Glutamatergic neuron (in vitro differentiated cells): ENCODE results near the gene HNRNPUL1. TPM values are rescaled to one million over a fixed set of nuclear protein-coding genes. Genes with fewer than 3 reads are reported as not detected.

ENCODE experiments used
- DNase-seq: peaks from one replicate; pipeline ENCODE4 v3.0.0; 2022
- H3K27ac Mint-ChIP-seq: one replicate; pipeline ENCODE4 v1.8.0; 2020; ENCODE audit warnings: mild to moderate bottlenecking, mixed read lengths, inconsistent platforms; ENCODE audit not compliant: unreplicated experiment
- H3K27me3 Mint-ChIP-seq: one replicate; pipeline ENCODE4 v1.8.0; 2020; ENCODE audit warnings: mild to moderate bottlenecking, moderate library complexity, mixed read lengths, inconsistent platforms; ENCODE audit not compliant: unreplicated experiment
- H3K36me3 Mint-ChIP-seq: one replicate; pipeline ENCODE4 v1.8.0; 2020; ENCODE audit warnings: mild to moderate bottlenecking, mixed read lengths, inconsistent platforms; ENCODE audit not compliant: unreplicated experiment
- H3K4me1 Mint-ChIP-seq: one replicate; pipeline ENCODE4 v1.8.0; 2020; ENCODE audit warnings: mild to moderate bottlenecking, low read depth, mixed read lengths, inconsistent platforms; ENCODE audit not compliant: unreplicated experiment
- H3K4me3 Mint-ChIP-seq: one replicate; pipeline ENCODE4 v1.8.0; 2020; ENCODE audit warnings: mild to moderate bottlenecking, mixed read lengths, inconsistent platforms; ENCODE audit not compliant: unreplicated experiment
- H3K9me3 Mint-ChIP-seq: one replicate; pipeline ENCODE4 v1.8.0; 2020; ENCODE audit warnings: mild to moderate bottlenecking, moderate library complexity, mixed read lengths, inconsistent platforms; ENCODE audit not compliant: unreplicated experiment
- long read RNA-seq: library from polyadenylated mRNA; unstranded; transcript quantifications from one replicate; pipeline ENCODE4 v2.0.0, GENCODE V29; 2020; ENCODE audit not compliant: unreplicated experiment
- total RNA-seq: library from RNA; stranded (reverse); fragmentation: NEBNext Ultra II Directional; extraction: Animal tissue kit (Norgen Biotek cat#: 25700); gene quantifications from one replicate; pipeline ENCODE4 v1.2.1, GENCODE V29; 2021; ENCODE audit not compliant: unreplicated experiment
- TF ChIP-seq, protein P1 (sequence below): fragments of 200-600 bp; sonication (generic); IDR thresholded peaks from one replicate; pipeline ENCODE4 v1.5.0; 2021; ENCODE audit not compliant: partially characterized antibody, unreplicated experiment

The HNRNPUL1 gene
- total RNA-seq: 201 TPM
- long read RNA-seq, partial matches to known transcripts: 4 of 10 reads
- long read RNA-seq, other reads (novel, unspliced or antisense): 5 of 10 reads

DNA sequence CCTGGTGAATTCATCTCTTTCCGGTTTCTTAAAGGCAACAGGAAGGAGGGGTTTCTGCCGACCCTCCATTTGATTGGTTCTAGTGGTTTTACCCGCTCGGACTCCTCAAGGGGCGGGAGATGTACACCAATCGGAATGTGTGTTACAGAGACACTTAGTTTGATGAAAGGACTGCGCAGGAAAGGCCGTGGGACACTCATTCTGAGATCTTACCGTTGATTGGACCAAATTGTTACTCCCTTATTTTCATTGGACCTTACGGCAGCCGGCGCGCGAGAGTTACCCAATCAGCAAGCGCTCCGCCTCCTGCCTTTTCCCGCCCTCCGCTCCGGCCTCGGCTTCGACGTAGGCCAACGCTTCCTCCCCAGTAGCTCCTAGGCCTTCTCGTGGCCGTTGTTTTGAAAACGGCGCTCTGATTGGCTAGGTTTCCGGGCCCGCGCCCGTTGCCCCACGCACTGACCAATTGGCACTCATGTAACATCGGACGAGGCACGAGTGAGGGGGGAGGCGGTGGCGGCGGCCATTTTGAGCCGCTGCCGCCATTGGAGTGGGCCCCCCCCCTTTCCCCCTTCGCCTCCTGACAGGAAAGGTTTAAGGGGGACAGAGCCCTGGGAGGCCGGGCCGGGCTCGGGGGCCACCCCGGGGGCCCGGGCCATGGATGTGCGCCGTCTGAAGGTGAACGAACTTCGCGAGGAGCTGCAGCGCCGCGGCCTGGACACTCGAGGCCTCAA lies at the start of gene HNRNPUL1:
HNRNPUL1 (plus strand) TSS at position 523 of the 731 bp plus-strand sequence; CDS start at position 655, 132 bp downstream.
- Mint-ChIP-seq H3K27ac (peak within 1 kb of the TSS; percentile 97), H3K4me3 (peak within 1 kb of the TSS; percentile 97), H3K9me3 (peaks cover 20% of the 10 kb centered on the region), H3K4me1 (peaks cover 25% of the 10 kb centered on the region), H3K27me3 (peaks cover 7% of the 10 kb centered on the region), H3K36me3 (no peaks in the 10 kb centered on the region)
- peak; percentile 97 for DNase-seq
- TF ChIP-seq, protein P1, sequence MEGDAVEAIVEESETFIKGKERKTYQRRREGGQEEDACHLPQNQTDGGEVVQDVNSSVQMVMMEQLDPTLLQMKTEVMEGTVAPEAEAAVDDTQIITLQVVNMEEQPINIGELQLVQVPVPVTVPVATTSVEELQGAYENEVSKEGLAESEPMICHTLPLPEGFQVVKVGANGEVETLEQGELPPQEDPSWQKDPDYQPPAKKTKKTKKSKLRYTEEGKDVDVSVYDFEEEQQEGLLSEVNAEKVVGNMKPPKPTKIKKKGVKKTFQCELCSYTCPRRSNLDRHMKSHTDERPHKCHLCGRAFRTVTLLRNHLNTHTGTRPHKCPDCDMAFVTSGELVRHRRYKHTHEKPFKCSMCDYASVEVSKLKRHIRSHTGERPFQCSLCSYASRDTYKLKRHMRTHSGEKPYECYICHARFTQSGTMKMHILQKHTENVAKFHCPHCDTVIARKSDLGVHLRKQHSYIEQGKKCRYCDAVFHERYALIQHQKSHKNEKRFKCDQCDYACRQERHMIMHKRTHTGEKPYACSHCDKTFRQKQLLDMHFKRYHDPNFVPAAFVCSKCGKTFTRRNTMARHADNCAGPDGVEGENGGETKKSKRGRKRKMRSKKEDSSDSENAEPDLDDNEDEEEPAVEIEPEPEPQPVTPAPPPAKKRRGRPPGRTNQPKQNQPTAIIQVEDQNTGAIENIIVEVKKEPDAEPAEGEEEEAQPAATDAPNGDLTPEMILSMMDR: no peak

DNA sequence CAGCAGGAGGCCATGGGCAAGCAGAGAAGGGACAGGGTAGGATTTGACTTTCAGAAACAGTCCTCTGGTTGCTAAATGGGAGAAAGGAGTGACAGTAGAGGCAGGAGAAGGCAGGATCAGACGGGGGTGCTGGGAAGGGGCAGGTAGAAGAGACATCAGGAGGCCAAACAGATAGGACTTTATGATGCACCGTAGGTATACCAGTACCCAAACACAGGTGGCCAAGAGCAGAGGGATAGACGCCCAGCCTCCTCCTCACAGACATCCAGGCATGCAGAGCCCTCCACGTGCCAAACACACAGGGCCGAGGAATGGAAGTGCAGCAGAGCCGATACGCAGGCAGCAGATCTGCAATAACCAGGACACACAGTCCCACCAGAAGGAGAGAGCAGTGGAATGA lies 46.4 kb upstream of the HNRNPUL1 start:
- TF ChIP-seq, protein P1: no peak
- no peak for DNase-seq
- no peak overlapping the region for H3K27ac Mint-ChIP-seq
- H3K27me3 Mint-ChIP-seq: peaks cover 11% of the 10 kb centered on the region
- peaks cover 5% of the 10 kb centered on the region for H3K9me3 Mint-ChIP-seq
- H3K4me3 Mint-ChIP-seq: no peak overlapping the region
- peaks cover 6% of the 10 kb centered on the region for H3K36me3 Mint-ChIP-seq
- H3K4me1 Mint-ChIP-seq: no peaks in the 10 kb centered on the region

DNA sequence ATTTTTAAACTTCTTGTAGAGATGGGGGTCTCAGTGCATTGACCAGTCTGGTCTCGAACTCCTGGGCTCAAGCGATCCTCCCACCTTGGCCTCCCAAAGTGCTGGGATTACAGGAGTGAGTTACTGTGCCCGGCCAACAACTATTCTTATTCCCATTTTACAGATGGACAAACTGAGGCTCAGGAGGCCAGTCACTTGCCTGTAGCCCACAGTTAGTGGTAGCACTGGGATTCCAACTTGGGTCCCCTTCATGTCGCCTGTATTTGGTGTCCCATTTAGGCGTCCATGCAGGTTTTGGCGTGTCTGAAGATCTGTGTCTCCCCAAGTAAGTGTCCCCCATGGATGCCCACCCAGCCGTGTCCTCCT lies 45.9 kb upstream of the HNRNPUL1 start:
- TF ChIP-seq, protein P1: no peak
- no peak overlapping the region for H3K27ac Mint-ChIP-seq

DNA sequence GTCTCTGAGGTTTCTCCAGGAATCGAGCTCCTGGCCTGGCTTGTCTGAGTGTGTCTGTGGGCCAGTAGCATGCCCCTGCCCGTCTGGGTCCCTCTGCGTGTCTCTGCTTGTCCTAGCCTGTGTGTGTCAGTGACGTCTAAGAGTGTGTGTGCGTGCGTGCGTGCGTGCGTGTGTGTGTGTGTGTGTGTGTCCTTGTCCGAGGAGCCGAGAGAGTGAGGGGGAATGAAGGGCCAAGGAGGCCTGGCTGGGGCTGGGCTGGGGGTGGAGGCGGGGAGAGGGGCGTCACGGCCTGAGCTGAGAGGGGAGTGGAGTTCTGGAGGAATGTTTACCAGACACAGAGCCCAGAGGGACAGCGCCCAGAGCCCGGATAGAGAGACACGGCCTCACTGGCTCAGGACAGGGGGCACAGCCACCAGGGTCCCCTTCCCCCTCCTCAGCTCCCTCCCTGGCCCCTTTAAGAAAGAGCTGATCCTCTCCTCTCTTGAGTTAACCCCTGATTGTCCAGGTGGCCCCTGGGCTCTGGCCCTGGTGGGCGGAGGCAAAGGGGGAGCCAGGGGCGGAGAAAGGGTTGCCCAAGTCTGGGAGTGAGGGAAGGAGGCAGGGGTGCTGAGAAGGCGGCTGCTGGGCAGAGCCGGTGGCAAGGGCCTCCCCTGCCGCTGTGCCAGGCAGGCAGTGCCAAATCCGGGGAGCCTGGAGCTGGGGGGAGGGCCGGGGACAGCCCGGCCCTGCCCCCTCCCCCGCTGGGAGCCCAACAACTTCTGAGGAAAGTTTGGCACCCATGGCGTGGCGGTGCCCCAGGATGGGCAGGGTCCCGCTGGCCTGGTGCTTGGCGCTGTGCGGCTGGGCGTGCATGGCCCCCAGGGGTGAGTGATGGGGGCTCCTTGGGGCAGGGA lies 45.3 kb upstream of the HNRNPUL1 start, which contains the start of gene AXL:
AXL (plus strand) TSS at position 609 of the 893 bp plus-strand sequence; CDS start at position 779, 170 bp downstream.
- Mint-ChIP-seq H3K4me3 (peak within 1 kb of the TSS; percentile 65), H3K4me1 (no peaks in the 10 kb centered on the region), H3K27me3 (peaks cover 11% of the 10 kb centered on the region), H3K27ac (no peak within 1 kb of the TSS), H3K9me3 (peaks cover 5% of the 10 kb centered on the region), H3K36me3 (peaks cover 6% of the 10 kb centered on the region)
- TF ChIP-seq, protein P1: no peak
- DNase-seq: peak; percentile 28

More for the DNA sequence above, 45.9 kb upstream of the HNRNPUL1 start:
- H3K4me1 Mint-ChIP-seq: no peaks in the 10 kb centered on the region
- peaks cover 11% of the 10 kb centered on the region for H3K27me3 Mint-ChIP-seq
- H3K9me3 Mint-ChIP-seq: peaks cover 5% of the 10 kb centered on the region
- peaks cover 6% of the 10 kb centered on the region for H3K36me3 Mint-ChIP-seq
- no peak for DNase-seq
- peak overlapping the region; percentile 44 for H3K4me3 Mint-ChIP-seq
